ENCODE results near the gene UMAD1. TPM values are rescaled to one million over a fixed set of nuclear protein-coding genes. Genes with fewer than 3 reads are reported as not detected.

The UMAD1 gene
- total and polyA plus RNA-seq, 10 donors, result 7.6 to 21.2 (median 14.2) TPM

GRCh38 chr7:7902845-7903244, 262.3 kb downstream of the UMAD1 start:
- TF ChIP-seq POLR2A (IDR thresholded peaks at IDR 0.05) (no peak), CTCF (IDR thresholded peaks at IDR 0.05 in 8 of 11, conservative IDR thresholded peaks at IDR 0.05 in 3 of 11) (no peak), POLR2AphosphoS5 (IDR thresholded peaks at IDR 0.05) (no peak)
- Histone ChIP-seq H3K27ac (no peak overlapping the region), H3K4me3 (no peak overlapping the region), H3K9me3 (peaks cover 0 to 11% (median 4%) of the 10 kb centered on the region in 8 donors), H3K36me3 (peaks cover 0 to 4% (median 0%) of the 10 kb centered on the region in 6 donors), H3K4me1 (no peaks in the 10 kb centered on the region), H3K27me3 (replicated peaks in 1 of 7) (no peaks in the 10 kb centered on the region)
- intact Hi-C loops (cut with DNase I; ENCODE audit: low total_unique reads), result no loop called here
- WGBS, 5 donors, result 86 to 96% (median 94%) methylated on average over 2 of the region's 2 CpGs
- no peak for DNase-seq

GRCh38 chr7:7907306-7907705, 266.8 kb downstream of the UMAD1 start:
- H3K4me1 ChIP-seq, result no peaks in the 10 kb centered on the region
- peaks cover 0 to 11% (median 4%) of the 10 kb centered on the region in 8 donors for H3K9me3 ChIP-seq
- H3K4me3 ChIP-seq, result no peak overlapping the region
- no peak for TF ChIP-seq POLR2AphosphoS5 (IDR thresholded peaks at IDR 0.05)
- no peak for TF ChIP-seq CTCF (IDR thresholded peaks at IDR 0.05 in 8 of 11, conservative IDR thresholded peaks at IDR 0.05 in 3 of 11)
- no peak for TF ChIP-seq POLR2A (IDR thresholded peaks at IDR 0.05)
- no peak for DNase-seq
- no peak overlapping the region for H3K27ac ChIP-seq
- H3K36me3 ChIP-seq, result no peaks in the 10 kb centered on the region
- intact Hi-C loops (cut with DNase I; ENCODE audit: low total_unique reads), result no loop called here
- no peaks in the 10 kb centered on the region for H3K27me3 ChIP-seq (replicated peaks in 1 of 7)
- WGBS, 5 donors, result 97 to 100% (median 99%) methylated on average over 2 of the region's 2 CpGs

GRCh38 chr7:7908622-7909145, 268.1 kb downstream of the UMAD1 start:
- Histone ChIP-seq H3K36me3 (no peaks in the 10 kb centered on the region), H3K4me3 (no peak overlapping the region), H3K27me3 (replicated peaks in 1 of 7) (no peaks in the 10 kb centered on the region), H3K4me1 (no peaks in the 10 kb centered on the region), H3K9me3 (peaks cover 0 to 11% (median 4%) of the 10 kb centered on the region in 8 donors), H3K27ac (no peak overlapping the region)
- 54 to 82% (median 81%) methylated on average over 3 of the region's 3 CpGs for WGBS, 5 donors
- no peak for DNase-seq
- intact Hi-C loops (cut with DNase I; ENCODE audit: low total_unique reads), result no loop called here
- no peak for TF ChIP-seq POLR2AphosphoS5 (IDR thresholded peaks at IDR 0.05)
- TF ChIP-seq POLR2A (IDR thresholded peaks at IDR 0.05), result no peak
- TF ChIP-seq CTCF (IDR thresholded peaks at IDR 0.05 in 8 of 11, conservative IDR thresholded peaks at IDR 0.05 in 3 of 11), result no peak

- Histone ChIP-seq H3K4me1 (no peaks in the 10 kb centered on the region), H3K27me3 (replicated peaks in 1 of 7) (no peaks in the 10 kb centered on the region), H3K36me3 (no peaks in the 10 kb centered on the region), H3K9me3 (peaks cover 0 to 10% (median 4%) of the 10 kb centered on the region in 8 donors), H3K27ac (no peak overlapping the region), H3K4me3 (no peak overlapping the region)
- TF ChIP-seq CTCF (IDR thresholded peaks at IDR 0.05 in 8 of 11, conservative IDR thresholded peaks at IDR 0.05 in 3 of 11), result no peak
- 49 to 69% (median 60%) methylated on average over 4 of the region's 4 CpGs for WGBS, 5 donors
- no peak for DNase-seq
- intact Hi-C loops (cut with DNase I; ENCODE audit: low total_unique reads), result no loop called here
Observed at GRCh38 chr7:7909376-7909775, 268.8 kb downstream of the UMAD1 start.
